Panc1 (cell line): Measurements from ENCODE around the gene RARA.
A peak's percentile ranks its signal among the peaks of the same experiment; 100 is the strongest.

Experiments used
- POLR2AphosphoS5 ChIP-seq: IDR thresholded peaks from 2 replicates; pipeline ENCODE4 v1.6.1; 2012; ENCODE audit warnings: mild to moderate bottlenecking, low read depth, low read length, moderate library complexity
- TF ChIP-seq, protein P1 (sequence below): fragments of 450-650 bp; IDR thresholded peaks from 2 replicates; pipeline ENCODE4 v1.5.1; 2017; ENCODE audit warnings: mild to moderate bottlenecking

DNA sequence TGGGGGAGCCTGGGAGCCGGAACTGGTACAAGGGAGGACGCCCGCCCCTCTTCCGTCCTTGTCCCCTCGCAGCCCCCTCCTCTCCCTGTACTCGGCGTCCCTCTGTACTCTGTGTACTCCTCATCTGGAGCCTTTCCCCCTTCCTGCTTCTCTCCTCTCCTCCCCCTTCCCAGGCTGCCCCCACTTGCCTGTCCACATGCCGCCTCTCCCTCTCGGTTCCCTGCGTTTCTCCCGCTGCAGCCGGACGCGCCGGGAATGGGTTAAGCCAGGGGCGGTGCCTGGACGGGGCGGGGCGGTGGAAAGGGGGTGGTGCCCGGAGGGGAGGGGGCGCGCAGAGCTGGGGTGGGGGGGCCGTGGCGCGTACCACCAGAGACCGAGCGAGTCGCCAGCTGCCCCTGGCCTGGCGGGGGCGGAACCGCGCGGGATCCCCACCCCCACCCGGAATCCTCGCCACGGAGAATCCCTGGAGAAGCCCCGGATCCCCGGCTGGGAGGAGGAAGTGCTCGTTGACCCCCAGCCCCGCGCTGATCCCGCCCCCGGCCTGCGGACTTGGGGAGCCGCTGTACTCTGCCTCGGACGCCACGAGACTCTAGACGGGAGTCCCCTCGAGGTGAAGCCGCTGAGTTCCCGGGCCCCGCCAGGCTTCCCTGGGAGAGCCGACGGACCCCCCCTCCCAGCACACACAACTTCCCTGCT lies 33.0 kb downstream of the RARA start:
- TF ChIP-seq, protein P1, sequence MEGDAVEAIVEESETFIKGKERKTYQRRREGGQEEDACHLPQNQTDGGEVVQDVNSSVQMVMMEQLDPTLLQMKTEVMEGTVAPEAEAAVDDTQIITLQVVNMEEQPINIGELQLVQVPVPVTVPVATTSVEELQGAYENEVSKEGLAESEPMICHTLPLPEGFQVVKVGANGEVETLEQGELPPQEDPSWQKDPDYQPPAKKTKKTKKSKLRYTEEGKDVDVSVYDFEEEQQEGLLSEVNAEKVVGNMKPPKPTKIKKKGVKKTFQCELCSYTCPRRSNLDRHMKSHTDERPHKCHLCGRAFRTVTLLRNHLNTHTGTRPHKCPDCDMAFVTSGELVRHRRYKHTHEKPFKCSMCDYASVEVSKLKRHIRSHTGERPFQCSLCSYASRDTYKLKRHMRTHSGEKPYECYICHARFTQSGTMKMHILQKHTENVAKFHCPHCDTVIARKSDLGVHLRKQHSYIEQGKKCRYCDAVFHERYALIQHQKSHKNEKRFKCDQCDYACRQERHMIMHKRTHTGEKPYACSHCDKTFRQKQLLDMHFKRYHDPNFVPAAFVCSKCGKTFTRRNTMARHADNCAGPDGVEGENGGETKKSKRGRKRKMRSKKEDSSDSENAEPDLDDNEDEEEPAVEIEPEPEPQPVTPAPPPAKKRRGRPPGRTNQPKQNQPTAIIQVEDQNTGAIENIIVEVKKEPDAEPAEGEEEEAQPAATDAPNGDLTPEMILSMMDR: no peak
- peak; percentile 52; the same call in 1 of the 2 replicates for TF ChIP-seq POLR2AphosphoS5
